SK-MEL-5 (cell line): ENCODE data around the gene LYPLAL1. TPM values are rescaled to one million over a fixed set of nuclear protein-coding genes. Genes with fewer than 3 reads are reported as not detected.
"Not testable (repeated sequence)": the region's sequence is repeated elsewhere in the genome, so short reads cannot be mapped to it uniquely, and the experiment has no call there.

Source experiments
- DNase-seq: peaks from one replicate; pipeline ENCODE4 v3.0.0-alpha.2; 2016; ENCODE audit warnings: low read depth, low spot score
- in situ Hi-C: cut with HindIII; loops from 2 replicates; pipeline ENCODE4 v1.10.0; 2016; ENCODE audit warnings: low sequenced_read_pairs, high pct_unique_total_duplicates, low pct_unique_long_range_greater_than_20kb
- total RNA-seq: library from RNA; depleted of rRNA; stranded (reverse); fragments of >200 nt; shearing (Covaris generic); gene quantifications from 2 replicates; pipeline ENCODE4 v1.2.3, GENCODE V29; 2014

Gene LYPLAL1
- total RNA-seq, 1 experiment from 2014 or later: 49.6 TPM

- in situ Hi-C loops: no loop called here
- DNase-seq: no peak
Observed at GRCh38 chr1:219189021-219189824, 15.5 kb downstream of the LYPLAL1 start.

- DNase-seq: no peak
- in situ Hi-C loops: no loop called here
Observed at GRCh38 chr1:219189952-219190351, 16.3 kb downstream of the LYPLAL1 start.

- in situ Hi-C loops: no loop called here
- no peak for DNase-seq
Observed at GRCh38 chr1:219190605-219191004, 16.9 kb downstream of the LYPLAL1 start.

GRCh38 chr1:219195833-219196232 lies 22.2 kb downstream of the LYPLAL1 start:
- DNase-seq, in situ Hi-C loops: not testable (repeated sequence)

GRCh38 chr1:219201656-219202055 lies 28.0 kb downstream of the LYPLAL1 start:
- in situ Hi-C loops: no loop called here
- DNase-seq: no peak

GRCh38 chr1:219202567-219202966 lies 28.9 kb downstream of the LYPLAL1 start:
- DNase-seq: no peak
- in situ Hi-C loops: no loop called here

- in situ Hi-C loops: no loop called here
- DNase-seq: peak; percentile 78
Observed at GRCh38 chr1:219206350-219206749, 32.7 kb downstream of the LYPLAL1 start.

- no peak for DNase-seq
- in situ Hi-C loops: no loop called here
Observed at GRCh38 chr1:219209578-219209977, 35.9 kb downstream of the LYPLAL1 start.

- in situ Hi-C loops: no loop called here
- DNase-seq: no peak
Observed at GRCh38 chr1:219210067-219210466, 36.4 kb downstream of the LYPLAL1 start.

- in situ Hi-C loops: no loop called here
- no peak for DNase-seq
Observed at GRCh38 chr1:219215477-219215876, 41.8 kb downstream of the LYPLAL1 start.

GRCh38 chr1:219220945-219221344 lies 47.3 kb downstream of the LYPLAL1 start:
- DNase-seq: peak; percentile 17
- in situ Hi-C loops: no loop called here

- in situ Hi-C loops: no loop called here
- DNase-seq: peak; percentile 16
Observed at GRCh38 chr1:219223496-219223895, 49.8 kb downstream of the LYPLAL1 start.

- in situ Hi-C loops: no loop called here
Observed at GRCh38 chr1:219226196-219226595, 52.5 kb downstream of the LYPLAL1 start.

GRCh38 chr1:219227360-219228057 lies 53.8 kb downstream of the LYPLAL1 start:
- in situ Hi-C loops: no loop called here
- DNase-seq: no peak

More at GRCh38 chr1:219226196-219226595, 52.5 kb downstream of the LYPLAL1 start:
- DNase-seq: no peak

- no peak for DNase-seq
- in situ Hi-C loops: no loop called here
Observed at GRCh38 chr1:219228058-219228419, 54.4 kb downstream of the LYPLAL1 start.

- DNase-seq: no peak
- in situ Hi-C loops: no loop called here
Observed at GRCh38 chr1:219232890-219233289, 59.2 kb downstream of the LYPLAL1 start.

- in situ Hi-C loops: no loop called here
- no peak for DNase-seq
Observed at GRCh38 chr1:219235903-219236481, 62.3 kb downstream of the LYPLAL1 start.

- in situ Hi-C loops: no loop called here
- DNase-seq: no peak
Observed at GRCh38 chr1:219236933-219237610, 63.4 kb downstream of the LYPLAL1 start.
